ENCODE measurements around the gene MCF2L2.
"Not testable (repeated sequence)": the region's sequence is repeated elsewhere in the genome, so short reads cannot be mapped to it uniquely, and the experiment has no call there.

Gene MCF2L2

GRCh38 chr3:183262875-183263378, 165.5 kb downstream of the MCF2L2 start:
- no peak for DNase-seq

- DNase-seq: no peak
These were observed 167.2 kb downstream of the MCF2L2 start for GRCh38 chr3:183261151-183261724.

- no peak for DNase-seq
These were observed 168.1 kb downstream of the MCF2L2 start for GRCh38 chr3:183260167-183260904.

- DNase-seq: no peak
These were observed 168.8 kb downstream of the MCF2L2 start for GRCh38 chr3:183259621-183260020.

GRCh38 chr3:183259087-183259486, 169.3 kb downstream of the MCF2L2 start:
- DNase-seq: no peak

- DNase-seq: no peak
These were observed 173.1 kb downstream of the MCF2L2 start for GRCh38 chr3:183255348-183255730.

- DNase-seq: no peak
These were observed 173.7 kb downstream of the MCF2L2 start for GRCh38 chr3:183254487-183255347.

- DNase-seq: no peak
These were observed 174.6 kb downstream of the MCF2L2 start for GRCh38 chr3:183253528-183254486.

GRCh38 chr3:183252973-183253527, 175.4 kb downstream of the MCF2L2 start, which contains the start of gene B3GNT5:
B3GNT5 (plus strand) TSS chr3:183253253; CDS start chr3:183269799, 16,546 bp downstream.
- peak; percentile 8 for DNase-seq

- no peak for DNase-seq
These were observed 176.2 kb downstream of the MCF2L2 start for GRCh38 chr3:183252118-183252782.

- no peak for DNase-seq
These were observed 179.3 kb downstream of the MCF2L2 start for GRCh38 chr3:183249006-183249718.

GRCh38 chr3:183247011-183247589, 181.3 kb downstream of the MCF2L2 start:
- DNase-seq: no peak

- DNase-seq: no peak
These were observed 183.4 kb downstream of the MCF2L2 start for GRCh38 chr3:183244981-183245476.

- no peak for DNase-seq
These were observed 184.2 kb downstream of the MCF2L2 start for GRCh38 chr3:183244219-183244618.

- DNase-seq: no peak
These were observed 186.0 kb downstream of the MCF2L2 start for GRCh38 chr3:183242431-183242830.

- DNase-seq: no peak
These were observed 189.4 kb downstream of the MCF2L2 start for GRCh38 chr3:183239046-183239445.

GRCh38 chr3:183233966-183234365, 194.5 kb downstream of the MCF2L2 start:
- no peak for DNase-seq

GRCh38 chr3:183230826-183231225, 197.6 kb downstream of the MCF2L2 start:
- DNase-seq: no peak

GRCh38 chr3:183230251-183230650, 198.2 kb downstream of the MCF2L2 start:
- DNase-seq: not testable (repeated sequence)

GRCh38 chr3:183229178-183229577, 199.2 kb downstream of the MCF2L2 start:
- no peak for DNase-seq

Data from T-helper 9 cell (primary cell).